Peyer's patch (tissue), 4 donors: ENCODE data around the gene AK5. TPM values are rescaled to one million over a fixed set of nuclear protein-coding genes. Genes with fewer than 3 reads are reported as not detected.

Experiments
- DNase-seq, 3 donors: peaks; one replicate each; pipeline ENCODE4 v3.0.0-alpha.2; 2017 to 2019
- H3K27ac ChIP-seq, 4 donors: fragments of 200-600 bp; sonication (generic); one replicate each; pipeline ENCODE4 v1.5.1; 2016 to 2019
- H3K27me3 ChIP-seq, 2 donors: fragments of 200-600 bp; sonication (generic); one replicate each; pipeline ENCODE4 v1.5.1; 2019
- H3K36me3 ChIP-seq, 3 donors: fragments of 200-600 bp; sonication (generic); one replicate each; pipeline ENCODE4 v1.5.1; 2016 to 2019
- H3K4me1 ChIP-seq, 4 donors: fragments of 200-600 bp; sonication (generic); one replicate each; pipeline ENCODE4 v1.5.1; 2016 to 2019
- H3K4me3 ChIP-seq, 4 donors: fragments of 200-600 bp; sonication (generic); 1 replicate in 3 of 4; 2 replicates in 1 of 4; pipeline ENCODE4 v1.5.1; 2016 to 2019; ENCODE audit warnings: mild to moderate bottlenecking in 1 of 4
- H3K9me3 ChIP-seq, 4 donors: fragments of 200-600 bp; sonication (generic); one replicate each; pipeline ENCODE4 v1.5.1; 2016 to 2019; ENCODE audit warnings: mild to moderate bottlenecking in 1 of 4
- CTCF ChIP-seq, 6 experiments: fragments of 450-650 bp in 4 of 6; fragments of 200-600 bp in 2 of 6; sonication (generic) in 1 of 6; IDR thresholded peaks; one replicate each; pipeline ENCODE4 v1.5.1; 2017 to 2019; ENCODE audit warnings: antibody characterized with exemption in 6 of 6, mild to moderate bottlenecking in 3 of 6, moderate library complexity in 1 of 6
- POLR2A ChIP-seq, 2 donors: fragments of 450-650 bp; IDR thresholded peaks; one replicate each; pipeline ENCODE4 v1.5.1; 2017; ENCODE audit warnings: antibody characterized with exemption in 2 of 2, mild to moderate bottlenecking in 2 of 2, moderate library complexity in 2 of 2
- total RNA-seq, 4 donors: library from RNA; depleted of rRNA; stranded (reverse); fragments of >200 nt; gene quantifications; one replicate each; pipeline ENCODE4 v1.1.0, GENCODE V29; 2016

AK5 gene
- total RNA-seq, 4 donors from 2014 or later = 5.3 to 12.4 TPM; not detected in 2

- no peak overlapping the region for H3K4me3 ChIP-seq
- TF ChIP-seq CTCF (IDR thresholded peaks at IDR 0.05) (no peak), POLR2A (IDR thresholded peaks at IDR 0.05) (no peak)
- H3K9me3 ChIP-seq = no peaks in the 10 kb centered on the region
- no peak for DNase-seq
- H3K4me1 ChIP-seq = no peaks in the 10 kb centered on the region
- H3K27ac ChIP-seq = no peak overlapping the region
- no peaks in the 10 kb centered on the region for H3K36me3 ChIP-seq
- H3K27me3 ChIP-seq = no peaks in the 10 kb centered on the region
Observed at GRCh38 chr1:77424236-77424635, 142.4 kb downstream of the AK5 start.

DNA sequence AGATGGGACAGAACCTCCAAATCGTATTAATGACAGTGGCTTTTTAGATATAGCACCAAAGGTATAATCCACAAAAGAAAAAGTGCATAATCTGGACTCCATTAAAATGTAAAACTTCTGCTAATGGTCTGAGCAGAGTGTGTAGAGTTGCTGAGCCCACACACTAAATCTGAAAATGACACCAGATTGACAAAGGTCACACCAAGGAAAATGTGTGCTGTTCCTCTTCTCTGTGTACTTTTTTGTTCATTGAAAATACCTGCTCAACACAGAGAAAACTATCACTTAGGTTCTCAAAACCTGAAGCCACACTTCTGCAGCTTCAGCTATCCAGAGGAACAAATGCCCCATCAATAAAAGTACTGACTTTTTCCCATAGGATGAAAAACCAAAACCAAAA is 146.2 kb downstream of the AK5 start:
- DNase-seq = no peak
- Histone ChIP-seq H3K4me3 (no peak overlapping the region), H3K4me1 (no peaks in the 10 kb centered on the region), H3K27me3 (no peaks in the 10 kb centered on the region), H3K27ac (no peak overlapping the region), H3K36me3 (no peaks in the 10 kb centered on the region), H3K9me3 (no peaks in the 10 kb centered on the region)
- TF ChIP-seq POLR2A (IDR thresholded peaks at IDR 0.05) (no peak), CTCF (IDR thresholded peaks at IDR 0.05) (no peak)

DNA sequence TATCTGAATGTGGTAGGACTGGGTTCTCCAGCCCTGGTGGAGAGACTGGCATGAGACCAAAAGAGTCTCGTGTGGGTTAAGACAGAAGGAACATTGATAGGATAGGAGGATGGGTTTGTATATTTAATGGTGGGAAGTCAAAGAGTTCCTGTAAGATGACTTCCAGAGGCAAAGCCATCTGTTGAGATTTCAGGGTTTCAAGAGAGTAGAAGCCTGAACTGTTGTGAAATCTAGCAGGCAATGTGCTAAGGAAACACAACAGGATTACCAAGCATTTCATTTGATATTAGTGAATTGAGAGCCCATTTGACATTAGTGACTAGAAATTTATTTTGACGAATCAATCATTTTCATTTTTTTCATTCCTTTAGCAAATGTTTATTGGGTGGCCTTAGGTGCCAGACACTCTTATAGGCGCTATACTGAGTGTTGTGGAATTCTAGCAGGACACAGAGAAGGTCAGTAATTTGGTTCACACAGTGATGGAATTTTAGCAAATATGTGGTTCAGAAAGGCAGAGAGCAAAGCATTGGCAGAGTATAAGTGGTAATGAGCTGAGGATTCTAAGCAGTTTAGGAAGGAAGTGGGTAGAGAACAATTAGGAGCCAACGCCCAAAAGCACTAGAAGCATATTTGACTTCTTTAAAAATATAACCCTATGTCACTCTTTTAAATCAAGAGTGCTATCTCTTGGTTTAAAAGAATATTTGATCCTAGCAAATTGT is 149.3 kb downstream of the AK5 start:
- Histone ChIP-seq H3K27me3 (no peaks in the 10 kb centered on the region), H3K27ac (no peak overlapping the region), H3K4me3 (no peak overlapping the region), H3K36me3 (no peaks in the 10 kb centered on the region), H3K9me3 (no peaks in the 10 kb centered on the region), H3K4me1 (no peaks in the 10 kb centered on the region)
- DNase-seq = no peak
- TF ChIP-seq CTCF (IDR thresholded peaks at IDR 0.05) = no peak
- no peak for TF ChIP-seq POLR2A (IDR thresholded peaks at IDR 0.05)

DNA sequence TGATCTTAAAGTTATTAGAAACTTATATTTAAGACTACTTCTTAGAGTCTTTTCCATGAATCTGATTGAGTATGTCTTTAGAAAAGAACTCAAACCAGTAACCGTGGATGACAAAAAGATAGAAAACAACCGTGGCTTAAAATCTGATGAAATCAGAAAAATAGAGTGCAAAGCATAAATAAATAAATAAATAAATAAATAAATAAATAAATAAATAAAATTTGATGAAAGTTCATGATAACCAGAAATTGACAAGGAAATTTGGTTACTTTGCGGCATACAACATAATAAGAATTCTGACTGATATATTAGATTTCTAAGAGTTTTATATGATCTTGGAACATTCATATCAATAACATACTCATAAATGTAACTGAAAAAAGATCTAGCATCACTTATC is 152.1 kb downstream of the AK5 start:
- no peak for DNase-seq
- H3K27me3 ChIP-seq = no peaks in the 10 kb centered on the region
- no peaks in the 10 kb centered on the region for H3K9me3 ChIP-seq
- no peaks in the 10 kb centered on the region for H3K36me3 ChIP-seq
- H3K4me3 ChIP-seq = no peak overlapping the region
- H3K4me1 ChIP-seq = no peaks in the 10 kb centered on the region
- H3K27ac ChIP-seq = no peak overlapping the region
- no peak for TF ChIP-seq CTCF (IDR thresholded peaks at IDR 0.05)
- no peak for TF ChIP-seq POLR2A (IDR thresholded peaks at IDR 0.05)

GRCh38 chr1:77434967-77435366 is 153.1 kb downstream of the AK5 start:
- TF ChIP-seq CTCF (IDR thresholded peaks at IDR 0.05) (no peak), POLR2A (IDR thresholded peaks at IDR 0.05) (no peak)
- no peaks in the 10 kb centered on the region for H3K36me3 ChIP-seq
- no peaks in the 10 kb centered on the region for H3K27me3 ChIP-seq
- no peak overlapping the region for H3K4me3 ChIP-seq
- H3K4me1 ChIP-seq = no peaks in the 10 kb centered on the region
- DNase-seq = no peak
- no peaks in the 10 kb centered on the region for H3K9me3 ChIP-seq
- H3K27ac ChIP-seq = no peak overlapping the region
